Ishikawa (cell line): ENCODE data around the gene PTH2R.
"Not testable (repeated sequence)": the region's sequence is repeated elsewhere in the genome, so short reads cannot be mapped to it uniquely, and the experiment has no call there.

Experiments used
- CEBPB ChIP-seq: IDR thresholded peaks from 2 replicates; pipeline ENCODE4 v1.6.1; 2012
- CREB1 ChIP-seq: IDR thresholded peaks from 2 replicates; pipeline ENCODE4 v1.6.1; 2012; ENCODE audit warnings: low read depth
- EGR1 ChIP-seq: IDR thresholded peaks from 2 replicates; pipeline ENCODE4 v1.6.1; 2012
- EP300 ChIP-seq: IDR thresholded peaks from 2 replicates; pipeline ENCODE4 v1.6.1; 2012; ENCODE audit warnings: borderline replicate concordance
- FOXM1 ChIP-seq: IDR thresholded peaks from 2 replicates; pipeline ENCODE4 v1.6.1; 2012; ENCODE audit warnings: low read depth, borderline replicate concordance
- NFIC ChIP-seq: IDR thresholded peaks from 2 replicates; pipeline ENCODE4 v1.6.1; 2012
- RAD21 ChIP-seq: IDR thresholded peaks from 2 replicates; pipeline ENCODE4 v1.6.1; 2012; ENCODE audit warnings: low read depth
- TAF1 ChIP-seq: IDR thresholded peaks from 2 replicates; pipeline ENCODE4 v1.6.1; 2012; ENCODE audit warnings: low read depth, mild to moderate bottlenecking
- TCF12 ChIP-seq: IDR thresholded peaks from 2 replicates; pipeline ENCODE4 v1.6.1; 2012; ENCODE audit warnings: low read depth
- TEAD4 ChIP-seq: IDR thresholded peaks from 2 replicates; pipeline ENCODE4 v1.6.1; 2012
- YY1 ChIP-seq: IDR thresholded peaks from 2 replicates; pipeline ENCODE4 v1.6.1; 2012; ENCODE audit warnings: low read depth
- TF ChIP-seq, protein P1 (sequence below): IDR thresholded peaks from 2 replicates; pipeline ENCODE4 v1.6.1; 2012

DNA sequence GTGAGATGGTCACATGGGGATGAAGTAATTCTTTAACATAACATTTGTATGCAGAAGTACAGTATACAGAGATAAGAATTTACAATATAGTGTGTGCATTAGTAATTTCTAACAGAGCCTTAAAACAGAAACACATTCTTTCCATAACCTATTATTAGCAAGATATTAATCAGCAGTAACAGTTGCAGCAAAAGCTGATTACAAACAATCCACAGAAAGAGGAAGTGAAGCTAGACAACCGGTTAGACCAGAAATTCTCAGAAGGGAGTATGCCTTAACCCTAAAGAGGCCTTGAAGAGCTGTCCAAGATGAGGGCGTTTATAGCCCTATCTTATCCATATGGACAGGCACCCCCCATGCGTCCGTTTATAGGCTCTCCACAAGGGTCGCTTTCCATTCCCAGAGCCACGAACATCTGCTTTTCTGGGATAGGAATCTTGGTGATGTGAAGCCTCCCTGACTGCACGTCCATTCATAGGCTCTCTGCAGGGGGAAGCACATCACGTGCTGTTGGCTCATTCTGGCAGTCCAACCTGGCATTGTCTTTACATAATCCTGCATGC is 75.9 kb downstream of the PTH2R start:
- TF ChIP-seq EP300, RAD21, CEBPB, TEAD4, EGR1, YY1, TCF12, NFIC, CREB1, FOXM1, TAF1: not testable (repeated sequence)
- TF ChIP-seq, protein P1, sequence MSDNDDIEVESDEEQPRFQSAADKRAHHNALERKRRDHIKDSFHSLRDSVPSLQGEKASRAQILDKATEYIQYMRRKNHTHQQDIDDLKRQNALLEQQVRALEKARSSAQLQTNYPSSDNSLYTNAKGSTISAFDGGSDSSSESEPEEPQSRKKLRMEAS = not testable (repeated sequence)
